GM18909 (cell line): ENCODE results near the gene MMEL1.

Experiments
- ATAC-seq: cut with Tn5 transposase; IDR thresholded peaks from one replicate; pipeline ENCODE4 v1.9.1; 2021; ENCODE audit warnings: mild to moderate bottlenecking; ENCODE audit not compliant: unreplicated experiment, poor library complexity

MMEL1 gene

GRCh38 chr1:2594001-2594640 lies 38.7 kb downstream of the MMEL1 start:
- no peak for ATAC-seq

GRCh38 chr1:2593251-2593878 lies 39.5 kb downstream of the MMEL1 start:
- no peak for ATAC-seq

GRCh38 chr1:2592672-2593071 lies 40.1 kb downstream of the MMEL1 start:
- ATAC-seq: no peak

- no peak for ATAC-seq
These were observed 41.1 kb downstream of the MMEL1 start for GRCh38 chr1:2591581-2592261.

GRCh38 chr1:2591233-2591580 lies 41.6 kb downstream of the MMEL1 start:
- ATAC-seq: no peak

- ATAC-seq: no peak
These were observed 42.3 kb downstream of the MMEL1 start for GRCh38 chr1:2590233-2591141.

GRCh38 chr1:2589431-2590232 lies 43.2 kb downstream of the MMEL1 start:
- no peak for ATAC-seq

GRCh38 chr1:2588661-2589430 lies 44.0 kb downstream of the MMEL1 start:
- no peak for ATAC-seq

GRCh38 chr1:2587860-2588571 lies 44.8 kb downstream of the MMEL1 start:
- no peak for ATAC-seq

GRCh38 chr1:2587071-2587859 lies 45.6 kb downstream of the MMEL1 start:
- peak; percentile 1 for ATAC-seq

GRCh38 chr1:2586154-2587070 lies 46.4 kb downstream of the MMEL1 start, which contains the start of gene PRXL2B:
TSS of gene PRXL2B (plus strand) at chr1:2586777. CDS start at chr1:2586886, 109 bp downstream.
- ATAC-seq: peak; percentile 65

GRCh38 chr1:2585318-2586092 lies 47.3 kb downstream of the MMEL1 start:
- ATAC-seq: peak; percentile 42

GRCh38 chr1:2584686-2585317 lies 48.0 kb downstream of the MMEL1 start:
- no peak for ATAC-seq

GRCh38 chr1:2583871-2584351 lies 48.9 kb downstream of the MMEL1 start:
- ATAC-seq: no peak

GRCh38 chr1:2583331-2583791 lies 49.5 kb downstream of the MMEL1 start:
- no peak for ATAC-seq
